HS-5 (cell line): ENCODE data around the gene EIF5.

Experiments used
- DNase-seq: peaks from one replicate; pipeline ENCODE4 v3.0.0-alpha.2; 2012; ENCODE audit warnings: low read depth

EIF5 gene

GRCh38 chr14:103310576-103311095 is 23.4 kb upstream of the EIF5 start:
- DNase-seq: no peak

- no peak for DNase-seq
These were observed 22.7 kb upstream of the EIF5 start for GRCh38 chr14:103311171-103311997.

GRCh38 chr14:103312006-103312635 is 21.9 kb upstream of the EIF5 start:
- DNase-seq: no peak

GRCh38 chr14:103313704-103314103 is 20.3 kb upstream of the EIF5 start:
- DNase-seq: no peak

GRCh38 chr14:103314496-103315277 is 19.4 kb upstream of the EIF5 start:
- DNase-seq: no peak

- no peak for DNase-seq
These were observed 18.6 kb upstream of the EIF5 start for GRCh38 chr14:103315351-103315911.

GRCh38 chr14:103315941-103316340 is 18.1 kb upstream of the EIF5 start:
- no peak for DNase-seq

GRCh38 chr14:103316721-103317121 is 17.3 kb upstream of the EIF5 start:
- no peak for DNase-seq

- DNase-seq: no peak
These were observed 16.8 kb upstream of the EIF5 start for GRCh38 chr14:103317251-103317650.

GRCh38 chr14:103317976-103318580 is 16.0 kb upstream of the EIF5 start:
- DNase-seq: no peak

- no peak for DNase-seq
These were observed 15.2 kb upstream of the EIF5 start for GRCh38 chr14:103318750-103319419.

GRCh38 chr14:103319422-103319821 is 14.6 kb upstream of the EIF5 start:
- no peak for DNase-seq

GRCh38 chr14:103326078-103326477 is 8.0 kb upstream of the EIF5 start:
- no peak for DNase-seq

GRCh38 chr14:103328941-103329340 is 5.1 kb upstream of the EIF5 start:
- no peak for DNase-seq

GRCh38 chr14:103329401-103330347 is 4.4 kb upstream of the EIF5 start:
- DNase-seq: no peak

- DNase-seq: no peak
These were observed 3.5 kb upstream of the EIF5 start for GRCh38 chr14:103330536-103330935.

- DNase-seq: no peak
These were observed 1.7 kb upstream of the EIF5 start for GRCh38 chr14:103332143-103332919.

GRCh38 chr14:103334644-103335622 is 896 bp downstream of the EIF5 start:
- no peak for DNase-seq
